Karpas-422 (cell line): ENCODE results near the gene PPP1R12C. TPM values are rescaled to one million over a fixed set of nuclear protein-coding genes. Genes with fewer than 3 reads are reported as not detected.

Experiments used
- DNase-seq: peaks from one replicate; pipeline ENCODE4 v3.0.0-alpha.2; 2015
- H2AFZ ChIP-seq: fragments of 200-600 bp; sonication (generic); 2 replicates; pipeline ENCODE4 v1.6.1; 2014; ENCODE audit warnings: antibody characterized with exemption, low read length, mixed read lengths
- H3K27ac ChIP-seq: fragments of 200-600 bp; sonication (generic); 2 replicates; pipeline ENCODE4 v1.5.1; 2014; ENCODE audit warnings: mild to moderate bottlenecking, low read length, moderate library complexity
- H3K27me3 ChIP-seq: fragments of 200-600 bp; sonication (generic); 2 replicates; pipeline ENCODE4 v1.6.1; 2014; ENCODE audit warnings: low read length, mixed read lengths
- H3K36me3 ChIP-seq: fragments of 200-600 bp; sonication (generic); 2 replicates; pipeline ENCODE4 v1.6.1; 2014; ENCODE audit warnings: low read length, mixed read lengths; ENCODE audit not compliant: insufficient read depth
- H3K4me1 ChIP-seq: fragments of 200-600 bp; sonication (generic); 2 replicates; pipeline ENCODE4 v1.6.1; 2014; ENCODE audit warnings: mild to moderate bottlenecking, low read length, mixed read lengths
- H3K4me2 ChIP-seq: fragments of 200-600 bp; sonication (generic); 2 replicates; pipeline ENCODE4 v1.6.1; 2014; ENCODE audit warnings: low read length, low read depth, mild to moderate bottlenecking; ENCODE audit not compliant: poor library complexity, severe bottlenecking
- H3K4me3 ChIP-seq: fragments of 200-600 bp; sonication (generic); 2 replicates; pipeline ENCODE4 v1.5.1; 2014; ENCODE audit warnings: mild to moderate bottlenecking, antibody characterized with exemption, low read length, mixed read lengths
- H3K79me2 ChIP-seq: fragments of 200-600 bp; sonication (generic); 2 replicates; pipeline ENCODE4 v1.6.1; 2014; ENCODE audit warnings: mild to moderate bottlenecking, low read length, mixed read lengths
- H3K9ac ChIP-seq: fragments of 200-600 bp; sonication (generic); 2 replicates; pipeline ENCODE4 v1.6.0; 2014; ENCODE audit warnings: low read length
- H3K9me2 ChIP-seq: fragments of 200-600 bp; sonication (generic), shearing (Covaris generic); replicated peaks from 2 replicates; pipeline ENCODE4 v1.6.0; 2014; ENCODE audit warnings: mild to moderate bottlenecking, low read length, moderate library complexity; ENCODE audit not compliant: insufficient read depth
- H3K9me3 ChIP-seq: fragments of 300-700, 200-600 bp; sonication (generic); 2 replicates; pipeline ENCODE4 v1.6.1; 2014; ENCODE audit warnings: low read length, mixed read lengths
- H4K20me1 ChIP-seq: fragments of 200-600 bp; sonication (generic); 2 replicates; pipeline ENCODE4 v1.6.1; 2014; ENCODE audit warnings: mild to moderate bottlenecking, antibody characterized with exemption, low read length, low read depth; ENCODE audit not compliant: insufficient read depth
- total RNA-seq: library from RNA; depleted of rRNA; stranded (reverse); fragments of >200 nt; shearing (Covaris generic); gene quantifications from 2 replicates; pipeline ENCODE4 v1.2.3, GENCODE V29; 2014; ENCODE audit warnings: low replicate concordance

Gene PPP1R12C
- total RNA-seq, 1 experiment from 2014 or later: 81.8 TPM

- no peaks in the 10 kb centered on the region for H3K9me3 ChIP-seq
- no peak overlapping the region for H3K27ac ChIP-seq
- H3K4me3 ChIP-seq: no peak overlapping the region
- H3K36me3 ChIP-seq: peaks cover 27% of the 10 kb centered on the region
- no peaks in the 10 kb centered on the region for H3K79me2 ChIP-seq
- no peak overlapping the region for H3K9ac ChIP-seq
- H3K4me2 ChIP-seq: no peak overlapping the region
- H3K27me3 ChIP-seq: no peaks in the 10 kb centered on the region
- no peak overlapping the region for H2AFZ ChIP-seq
- no peaks in the 10 kb centered on the region for H3K9me2 ChIP-seq
- H3K4me1 ChIP-seq: no peaks in the 10 kb centered on the region
- 0 out of 2 replicates have a peak, but pooled peaks cover 13% of the 10 kb centered on the region for H4K20me1 ChIP-seq
- no peak for DNase-seq
These were observed 30.5 kb downstream of the PPP1R12C start for GRCh38 chr19:55086730-55087541.

GRCh38 chr19:55085923-55086715, 31.3 kb downstream of the PPP1R12C start:
- H3K9me2 ChIP-seq: no peaks in the 10 kb centered on the region
- H4K20me1 ChIP-seq: 0 out of 2 replicates have a peak, but pooled peaks cover 13% of the 10 kb centered on the region
- H3K9ac ChIP-seq: no peak overlapping the region
- no peaks in the 10 kb centered on the region for H3K79me2 ChIP-seq
- H3K4me2 ChIP-seq: no peak overlapping the region
- no peaks in the 10 kb centered on the region for H3K4me1 ChIP-seq
- DNase-seq: no peak
- no peak overlapping the region for H2AFZ ChIP-seq
- peaks cover 33% of the 10 kb centered on the region for H3K36me3 ChIP-seq
- H3K27me3 ChIP-seq: no peaks in the 10 kb centered on the region
- no peaks in the 10 kb centered on the region for H3K9me3 ChIP-seq
- no peak overlapping the region for H3K27ac ChIP-seq
- H3K4me3 ChIP-seq: no peak overlapping the region

- Histone ChIP-seq H3K27ac (no peak overlapping the region), H3K9me2 (no peaks in the 10 kb centered on the region), H3K27me3 (no peaks in the 10 kb centered on the region), H3K4me3 (no peak overlapping the region), H3K36me3 (peaks cover 40% of the 10 kb centered on the region), H3K9me3 (no peaks in the 10 kb centered on the region), H2AFZ (no peak overlapping the region), H3K4me2 (no peak overlapping the region), H3K9ac (no peak overlapping the region), H4K20me1 (0 out of 2 replicates have a peak, but pooled peaks cover 13% of the 10 kb centered on the region), H3K79me2 (no peaks in the 10 kb centered on the region), H3K4me1 (no peaks in the 10 kb centered on the region)
- no peak for DNase-seq
These were observed 33.0 kb downstream of the PPP1R12C start for GRCh38 chr19:55084416-55084815.

GRCh38 chr19:55083004-55083850, 34.2 kb downstream of the PPP1R12C start:
- Histone ChIP-seq H3K36me3 (peaks cover 43% of the 10 kb centered on the region), H3K4me1 (no peaks in the 10 kb centered on the region), H4K20me1 (0 out of 2 replicates have a peak, but pooled peaks cover 12% of the 10 kb centered on the region), H3K9me3 (no peaks in the 10 kb centered on the region), H3K4me3 (no peak overlapping the region), H3K27ac (no peak overlapping the region), H3K9ac (no peak overlapping the region), H3K27me3 (no peaks in the 10 kb centered on the region), H3K79me2 (no peaks in the 10 kb centered on the region), H3K4me2 (no peak overlapping the region), H3K9me2 (no peaks in the 10 kb centered on the region), H2AFZ (no peak overlapping the region)
- no peak for DNase-seq

GRCh38 chr19:55082020-55082851, 35.2 kb downstream of the PPP1R12C start:
- Histone ChIP-seq H3K4me2 (no peak overlapping the region), H3K9me2 (no peaks in the 10 kb centered on the region), H3K4me1 (no peaks in the 10 kb centered on the region), H3K27me3 (no peaks in the 10 kb centered on the region), H2AFZ (no peak overlapping the region), H4K20me1 (0 out of 2 replicates have a peak, but pooled peaks cover 9% of the 10 kb centered on the region), H3K9ac (no peak overlapping the region), H3K36me3 (peaks cover 33% of the 10 kb centered on the region), H3K27ac (no peak overlapping the region), H3K9me3 (no peaks in the 10 kb centered on the region), H3K79me2 (no peaks in the 10 kb centered on the region), H3K4me3 (no peak overlapping the region)
- DNase-seq: peak; percentile 72

- Histone ChIP-seq H3K9me2 (no peaks in the 10 kb centered on the region), H3K27me3 (no peaks in the 10 kb centered on the region), H4K20me1 (0 out of 2 replicates have a peak, but pooled peaks cover 13% of the 10 kb centered on the region), H3K79me2 (no peaks in the 10 kb centered on the region), H3K4me1 (no peaks in the 10 kb centered on the region), H3K27ac (no peak overlapping the region), H2AFZ (no peak overlapping the region), H3K9ac (no peak overlapping the region), H3K4me3 (no peak overlapping the region), H3K4me2 (no peak overlapping the region), H3K9me3 (no peaks in the 10 kb centered on the region), H3K36me3 (peaks cover 30% of the 10 kb centered on the region)
- DNase-seq: no peak
These were observed 35.7 kb downstream of the PPP1R12C start for GRCh38 chr19:55081770-55082019.

- peak; percentile 78 for DNase-seq
- Histone ChIP-seq H3K9me2 (no peaks in the 10 kb centered on the region), H3K27me3 (no peaks in the 10 kb centered on the region), H2AFZ (no peak overlapping the region), H4K20me1 (0 out of 2 replicates have a peak, but pooled peaks cover 13% of the 10 kb centered on the region), H3K4me3 (no peak overlapping the region), H3K9ac (no peak overlapping the region), H3K4me2 (no peak overlapping the region), H3K4me1 (no peaks in the 10 kb centered on the region), H3K27ac (no peak overlapping the region), H3K36me3 (peaks cover 30% of the 10 kb centered on the region), H3K9me3 (no peaks in the 10 kb centered on the region), H3K79me2 (no peaks in the 10 kb centered on the region)
These were observed 36.3 kb downstream of the PPP1R12C start for GRCh38 chr19:55080968-55081769.
